ENCODE results near the gene GRIK5. TPM values are rescaled to one million over a fixed set of nuclear protein-coding genes. Genes with fewer than 3 reads are reported as not detected.

Gene GRIK5
- total RNA-seq, 1 experiment from 2014 or later = 43.1 TPM

- no peak overlapping the region for H4K5ac ChIP-seq (ENCODE audit: insufficient read length, low read depth, low read length)
- no peak overlapping the region for H3K9ac ChIP-seq (ENCODE audit: extremely low read depth, insufficient read length, low read length)
- no peak overlapping the region; a peak in 1 of 7 replicates for H3K27ac Mint-ChIP-seq
- H3K36me3 Mint-ChIP-seq (ENCODE audit: insufficient read depth in 1 of 3, low read depth in 3 of 3) = no peaks in the 10 kb centered on the region
- H2BK5ac ChIP-seq (ENCODE audit: insufficient read length, low read length) = no peak overlapping the region
- no peaks in the 10 kb centered on the region for H4K20me1 ChIP-seq (ENCODE audit: control insufficient read depth, insufficient read depth, insufficient read length)
- H3K14ac ChIP-seq (ENCODE audit: insufficient read depth, low read length) = no peak overlapping the region
- H3K9me3 ChIP-seq (ENCODE audit: control insufficient read depth, low read depth, low read length) = no peaks in the 10 kb centered on the region
- no peak overlapping the region for H3K4me2 ChIP-seq (ENCODE audit: insufficient read depth, insufficient read length, low read length)
- no peaks in the 10 kb centered on the region; the same call in 1 of the 2 replicates for H3K4me1 ChIP-seq (ENCODE audit: insufficient read depth, low read length)
- no peak overlapping the region for H3K23ac ChIP-seq (ENCODE audit: insufficient read length, low read depth, low read length)
- H3K18ac ChIP-seq (ENCODE audit: insufficient read length, low read depth, low read length) = no peak overlapping the region
- H3K79me1 ChIP-seq (ENCODE audit: insufficient read depth, low read depth, low read length, poor library complexity, severe bottlenecking) = no peaks in the 10 kb centered on the region
- H3K27me3 ChIP-seq (ENCODE audit: insufficient read depth, low read length) = no peaks in the 10 kb centered on the region
- no peak for TF ChIP-seq CTCF (conservative IDR thresholded peaks at IDR 0.05)
- H3K4me3 Mint-ChIP-seq = no peak overlapping the region
- no peaks in the 10 kb centered on the region for H3K79me2 ChIP-seq (ENCODE audit: insufficient read depth, low read length)
- no peak overlapping the region for H4K8ac ChIP-seq (replicated peaks; ENCODE audit: insufficient read length, low read depth, low read length)
- peaks cover 7 to 25% of the 10 kb centered on the region in 2 experiments for H3K4me1 Mint-ChIP-seq
- H2BK12ac ChIP-seq (ENCODE audit: insufficient read length, low read depth, low read length) = no peak overlapping the region
- no CpG with 5 or more reads among the region's 5 CpGs for WGBS (ENCODE audit: extremely low coverage, insufficient read length, low lambda C conversion rate)
- H2AK5ac ChIP-seq (ENCODE audit: insufficient read length, low read length) = no peak overlapping the region
- H3K9me3 Mint-ChIP-seq = no peaks in the 10 kb centered on the region
- no peak overlapping the region for H3K4ac ChIP-seq (ENCODE audit: low read depth, low read length)
- H3K27me3 Mint-ChIP-seq (ENCODE audit: low read depth) = peaks cover 16% of the 10 kb centered on the region
- no peaks in the 10 kb centered on the region for H3K23me2 ChIP-seq (ENCODE audit: insufficient read length, low read depth, low read length, poor library complexity, severe bottlenecking)
- H2BK15ac ChIP-seq (ENCODE audit: low read depth, low read length) = no peak overlapping the region
- no peak overlapping the region for H2AFZ ChIP-seq (ENCODE audit: low read length)
- no peak overlapping the region for H3K56ac ChIP-seq (ENCODE audit: insufficient read length, low read depth, low read length)
- H4K91ac ChIP-seq (ENCODE audit: insufficient read length, low read depth, low read length) = no peak overlapping the region
- no peak overlapping the region for H2BK120ac ChIP-seq (ENCODE audit: low read depth, low read length, poor library complexity, severe bottlenecking)
- no peak overlapping the region for H3K27ac ChIP-seq (ENCODE audit: insufficient read length, low read depth, low read length)
- H2BK20ac ChIP-seq (ENCODE audit: low read depth, low read length, poor library complexity, severe bottlenecking) = no peak overlapping the region
- H3T11ph ChIP-seq (ENCODE audit: low read length) = no peak overlapping the region
- DNase-seq = no peak
These were observed 27.5 kb upstream of the GRIK5 start for GRCh38 chr19:42097461-42097860.

Measured in H9 (cell line).